Smooth muscle cell (in vitro differentiated cells): ENCODE measurements around the gene TPSB2. TPM values are rescaled to one million over a fixed set of nuclear protein-coding genes. Genes with fewer than 3 reads are reported as not detected.
"Not testable (repeated sequence)": the region's sequence is repeated elsewhere in the genome, so short reads cannot be mapped to it uniquely, and the experiment has no call there.

Source experiments
- DNase-seq: peaks from one replicate; lab custom pipeline; 2025; ENCODE audit not compliant: unreplicated experiment; lab: John Stamatoyannopoulos, UW
- H2AFZ ChIP-seq: fragments of 200-600 bp; sonication (generic); 2 replicates; pipeline ENCODE4 v1.6.0; 2016; ENCODE audit warnings: antibody characterized with exemption, low read depth, mild to moderate bottlenecking
- H3F3A ChIP-seq: fragments of 200-600 bp; sonication (generic); 2 replicates; pipeline ENCODE4 v1.6.0; 2017; ENCODE audit warnings: antibody characterized with exemption, low read depth
- H3K27ac ChIP-seq: fragments of 200-600 bp; sonication (generic); 2 replicates; pipeline ENCODE4 v1.5.1; 2016; ENCODE audit warnings: low read depth, mild to moderate bottlenecking
- H3K27me3 ChIP-seq: fragments of 200-600 bp; sonication (generic); 2 replicates; pipeline ENCODE4 v1.6.1; 2016; ENCODE audit warnings: low read depth, mild to moderate bottlenecking
- H3K36me3 ChIP-seq: fragments of 200-600 bp; sonication (generic); 2 replicates; pipeline ENCODE4 v1.5.1; 2016; ENCODE audit warnings: low read depth
- H3K4me1 ChIP-seq: fragments of 200-600 bp; sonication (generic); 2 replicates; pipeline ENCODE4 v1.5.1; 2016; ENCODE audit warnings: low read depth
- H3K4me2 ChIP-seq: fragments of 200-600 bp; sonication (generic); 2 replicates; pipeline ENCODE4 v1.6.0; 2016; ENCODE audit warnings: mild to moderate bottlenecking
- H3K4me3 ChIP-seq: fragments of 200-600 bp; sonication (generic); 2 replicates; pipeline ENCODE4 v1.5.1; 2016; ENCODE audit warnings: mild to moderate bottlenecking
- H3K79me2 ChIP-seq: fragments of 200-600 bp; sonication (generic); 2 replicates; pipeline ENCODE4 v1.6.0; 2016; ENCODE audit warnings: low read depth, mild to moderate bottlenecking
- H3K9ac ChIP-seq: fragments of 200-600 bp; sonication (generic); 2 replicates; pipeline ENCODE4 v1.6.0; 2016; ENCODE audit warnings: low read depth
- H3K9me3 ChIP-seq: fragments of 200-600 bp; sonication (generic); replicated peaks from 2 replicates; pipeline ENCODE4 v1.5.1; 2016; ENCODE audit warnings: low read depth
- H4K20me1 ChIP-seq: fragments of 200-600 bp; sonication (generic); 2 replicates; pipeline ENCODE4 v1.6.0; 2016; ENCODE audit warnings: low read depth
- WGBS: methylation state at CpG from one replicate; pipeline ENCODE4 v1.1.7; 2016; ENCODE audit warnings: low lambda C conversion rate; 5-methylcytosine and 5-hydroxymethylcytosine counted together
- polyA plus RNA-seq: library from polyadenylated mRNA; unstranded; fragments of >200 nt; fragmentation: Nextera tagmentation; extraction: Ambion mirVana; gene quantifications from 2 replicates; pipeline ENCODE4 v1.2.1, GENCODE V29; 2016
- total RNA-seq: library from RNA; depleted of rRNA; stranded (reverse); fragments of >200 nt; gene quantifications from 2 replicates; pipeline ENCODE4 v1.2.3, GENCODE V29; 2014
- TF ChIP-seq, protein P1 (sequence below): fragments of 200-600 bp; sonication (generic); IDR thresholded peaks from 2 replicates; pipeline ENCODE4 v1.5.1; 2017; ENCODE audit warnings: borderline replicate concordance, mild to moderate bottlenecking, antibody characterized with exemption; ENCODE audit not compliant: insufficient read depth, poor library complexity, severe bottlenecking

The TPSB2 gene
- total and polyA plus RNA-seq, 2 experiments from 2014 or later = not detected

- Histone ChIP-seq H3K9me3 (no peaks in the 10 kb centered on the region), H3K27me3 (no peaks in the 10 kb centered on the region), H3F3A (no peaks in the 10 kb centered on the region), H3K27ac (no peak overlapping the region), H2AFZ (no peak overlapping the region), H3K36me3 (no peaks in the 10 kb centered on the region), H3K79me2 (no peaks in the 10 kb centered on the region), H3K4me1 (no peaks in the 10 kb centered on the region), H3K9ac (no peak overlapping the region), H3K4me3 (no peak overlapping the region), H3K4me2 (no peak overlapping the region), H4K20me1 (no peaks in the 10 kb centered on the region)
- TF ChIP-seq, protein P1, sequence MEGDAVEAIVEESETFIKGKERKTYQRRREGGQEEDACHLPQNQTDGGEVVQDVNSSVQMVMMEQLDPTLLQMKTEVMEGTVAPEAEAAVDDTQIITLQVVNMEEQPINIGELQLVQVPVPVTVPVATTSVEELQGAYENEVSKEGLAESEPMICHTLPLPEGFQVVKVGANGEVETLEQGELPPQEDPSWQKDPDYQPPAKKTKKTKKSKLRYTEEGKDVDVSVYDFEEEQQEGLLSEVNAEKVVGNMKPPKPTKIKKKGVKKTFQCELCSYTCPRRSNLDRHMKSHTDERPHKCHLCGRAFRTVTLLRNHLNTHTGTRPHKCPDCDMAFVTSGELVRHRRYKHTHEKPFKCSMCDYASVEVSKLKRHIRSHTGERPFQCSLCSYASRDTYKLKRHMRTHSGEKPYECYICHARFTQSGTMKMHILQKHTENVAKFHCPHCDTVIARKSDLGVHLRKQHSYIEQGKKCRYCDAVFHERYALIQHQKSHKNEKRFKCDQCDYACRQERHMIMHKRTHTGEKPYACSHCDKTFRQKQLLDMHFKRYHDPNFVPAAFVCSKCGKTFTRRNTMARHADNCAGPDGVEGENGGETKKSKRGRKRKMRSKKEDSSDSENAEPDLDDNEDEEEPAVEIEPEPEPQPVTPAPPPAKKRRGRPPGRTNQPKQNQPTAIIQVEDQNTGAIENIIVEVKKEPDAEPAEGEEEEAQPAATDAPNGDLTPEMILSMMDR = no peak
- DNase-seq = no peak
- 90% methylated on average over 9 of the region's 9 CpGs for WGBS
These were observed 42.6 kb upstream of the TPSB2 start for GRCh38 chr16:1272453-1273198.

- H3K27me3 ChIP-seq, H3K4me2 ChIP-seq, H3F3A ChIP-seq, H3K36me3 ChIP-seq, H2AFZ ChIP-seq, H3K79me2 ChIP-seq, H4K20me1 ChIP-seq, H3K9me3 ChIP-seq, H3K27ac ChIP-seq, H3K4me3 ChIP-seq, DNase-seq, H3K9ac ChIP-seq, H3K4me1 ChIP-seq: not testable (repeated sequence)
- 73% methylated on average over 19 of the region's 19 CpGs for WGBS
These were observed 41.9 kb upstream of the TPSB2 start for GRCh38 chr16:1271724-1272413.

GRCh38 chr16:1271380-1271723 is 41.4 kb upstream of the TPSB2 start:
- DNase-seq = no peak
- H4K20me1 ChIP-seq = no peaks in the 10 kb centered on the region
- no peaks in the 10 kb centered on the region for H3K4me1 ChIP-seq
- no peaks in the 10 kb centered on the region for H3F3A ChIP-seq
- no peak overlapping the region for H3K27ac ChIP-seq
- 87% methylated on average over 12 of the region's 12 CpGs for WGBS
- no peaks in the 10 kb centered on the region for H3K27me3 ChIP-seq
- H3K9me3 ChIP-seq = no peaks in the 10 kb centered on the region
- H3K79me2 ChIP-seq = no peaks in the 10 kb centered on the region
- no peak overlapping the region for H3K9ac ChIP-seq
- no peak overlapping the region for H2AFZ ChIP-seq
- no peak overlapping the region for H3K4me3 ChIP-seq
- H3K4me2 ChIP-seq = no peak overlapping the region
- H3K36me3 ChIP-seq = no peaks in the 10 kb centered on the region
- TF ChIP-seq, protein P1 = no peak

GRCh38 chr16:1269418-1269817 is 39.4 kb upstream of the TPSB2 start:
- H3K36me3 ChIP-seq, H3K27ac ChIP-seq, H3K27me3 ChIP-seq, H3K9me3 ChIP-seq, H3K4me3 ChIP-seq, H4K20me1 ChIP-seq, H3K79me2 ChIP-seq, H3K9ac ChIP-seq, DNase-seq, H3K4me1 ChIP-seq, H3K4me2 ChIP-seq, H3F3A ChIP-seq, H2AFZ ChIP-seq: not testable (repeated sequence)
- WGBS = 91% methylated on average over 7 of the region's 7 CpGs
